Measurements from ENCODE around the gene RAB34.
"Not testable (repeated sequence)": the region's sequence is repeated elsewhere in the genome, so short reads cannot be mapped to it uniquely, and the experiment has no call there.

The RAB34 gene

GRCh38 chr17:28738680-28739384, 21.2 kb upstream of the RAB34 start:
- H3K4me3 ChIP-seq (ENCODE audit: control insufficient read depth, low read depth, low read length) = no peak overlapping the region
- no peak for DNase-seq (ENCODE audit: low read depth)
- TF ChIP-seq CTCF (conservative IDR thresholded peaks at IDR 0.05; ENCODE audit: control insufficient read depth, insufficient read depth, low read depth, low read length) = no peak

GRCh38 chr17:28737770-28738679, 20.4 kb upstream of the RAB34 start:
- DNase-seq (ENCODE audit: low read depth) = no peak
- H3K4me3 ChIP-seq (ENCODE audit: control insufficient read depth, low read depth, low read length) = no peak overlapping the region
- TF ChIP-seq CTCF (conservative IDR thresholded peaks at IDR 0.05; ENCODE audit: control insufficient read depth, insufficient read depth, low read depth, low read length) = no peak

GRCh38 chr17:28737316-28737715, 19.6 kb upstream of the RAB34 start:
- TF ChIP-seq CTCF (conservative IDR thresholded peaks at IDR 0.05; ENCODE audit: control insufficient read depth, insufficient read depth, low read depth, low read length) = no peak
- no peak overlapping the region for H3K4me3 ChIP-seq (ENCODE audit: control insufficient read depth, low read depth, low read length)
- DNase-seq (ENCODE audit: low read depth) = no peak

GRCh38 chr17:28735913-28736769, 18.5 kb upstream of the RAB34 start:
- not testable (repeated sequence) for DNase-seq (ENCODE audit: low read depth); H3K4me3 ChIP-seq (ENCODE audit: control insufficient read depth, low read depth, low read length)

GRCh38 chr17:28735242-28735722, 17.6 kb upstream of the RAB34 start:
- DNase-seq (ENCODE audit: low read depth) = no peak
- TF ChIP-seq CTCF (conservative IDR thresholded peaks at IDR 0.05; ENCODE audit: control insufficient read depth, insufficient read depth, low read depth, low read length) = no peak
- no peak overlapping the region for H3K4me3 ChIP-seq (ENCODE audit: control insufficient read depth, low read depth, low read length)

GRCh38 chr17:28734712-28735241, 17.1 kb upstream of the RAB34 start:
- no peak for DNase-seq (ENCODE audit: low read depth)
- TF ChIP-seq CTCF (conservative IDR thresholded peaks at IDR 0.05; ENCODE audit: control insufficient read depth, insufficient read depth, low read depth, low read length) = no peak
- H3K4me3 ChIP-seq (ENCODE audit: control insufficient read depth, low read depth, low read length) = no peak overlapping the region

All from fibroblast of mammary gland (primary cell).